ENCODE results near the gene SEMG1. TPM values are rescaled to one million over a fixed set of nuclear protein-coding genes. Genes with fewer than 3 reads are reported as not detected.

Gene SEMG1
- total and polyA plus RNA-seq, 2 experiments from 2014 or later = not detected

DNA sequence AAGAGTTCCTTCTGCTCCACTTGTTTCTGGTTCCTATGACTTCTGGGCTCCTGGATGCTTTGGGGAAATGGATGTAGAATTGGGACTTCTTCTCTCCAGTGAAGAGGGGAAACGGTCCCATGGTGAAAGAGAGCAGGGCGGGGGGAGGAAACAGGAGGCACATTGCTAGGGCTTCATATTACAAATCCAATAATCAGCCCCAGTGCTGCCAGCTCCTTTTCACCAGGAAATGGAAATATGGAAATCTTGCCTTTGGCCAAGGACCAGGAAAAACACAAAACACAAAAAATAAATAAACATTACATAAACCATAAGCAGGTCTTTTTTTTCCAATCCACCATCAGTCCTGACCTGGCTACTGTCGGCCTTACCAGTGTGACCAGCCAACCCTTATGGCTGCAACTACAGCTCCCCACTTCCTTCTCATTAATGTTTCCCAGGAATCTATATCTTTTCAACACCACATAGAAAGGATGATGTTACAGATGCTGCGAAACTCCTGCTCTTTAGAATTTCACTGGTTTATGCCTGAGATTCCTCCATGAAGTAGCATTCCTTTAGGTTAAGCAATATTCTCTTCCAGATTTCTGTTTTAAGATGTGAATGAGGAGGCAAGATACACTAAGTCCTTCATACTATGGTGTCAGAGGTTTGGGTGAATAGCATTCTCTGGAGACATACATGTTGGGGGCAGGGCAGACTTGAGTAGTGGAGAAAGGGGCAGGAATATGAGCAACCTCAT lies 30.1 kb upstream of the SEMG1 start:
- Histone ChIP-seq H3K27me3 (no peaks in the 10 kb centered on the region), H3K36me3 (replicated peaks; ENCODE audit: insufficient read depth, low read depth) (no peaks in the 10 kb centered on the region), H2AFZ (no peak overlapping the region), H3K27ac (no peak overlapping the region), H3K79me2 (no peaks in the 10 kb centered on the region), H4K20me1 (ENCODE audit: insufficient read depth, poor library complexity, severe bottlenecking) (no peaks in the 10 kb centered on the region), H3K9me2 (replicated peaks; ENCODE audit: insufficient read depth) (no peaks in the 10 kb centered on the region), H3K4me2 (no peak overlapping the region), H3K4me1 (ENCODE audit: insufficient read depth) (peaks cover 12% of the 10 kb centered on the region), H3K9me3 (ENCODE audit: low read depth) (no peaks in the 10 kb centered on the region), H3K4me3 (no peak overlapping the region)
- DNase-seq (ENCODE audit: low spot score) = no peak
- WGBS (ENCODE audit: low lambda C conversion rate, missing lambda C conversion rate) = 77% methylated on average over 4 of the region's 4 CpGs
- no peak for TF ChIP-seq EZH2phosphoT487 (IDR thresholded peaks at IDR 0.05; ENCODE audit: low read depth, severe bottlenecking, unreplicated experiment)
- TF ChIP-seq EZH2 (IDR thresholded peaks at IDR 0.05; ENCODE audit: borderline replicate concordance) = no peak
- TF ChIP-seq CTCF (IDR thresholded peaks at IDR 0.05; ENCODE audit: poor library complexity) = no peak

- no peak overlapping the region for H2AFZ ChIP-seq
- H3K27me3 ChIP-seq = no peaks in the 10 kb centered on the region
- H3K9me2 ChIP-seq (replicated peaks; ENCODE audit: insufficient read depth) = no peaks in the 10 kb centered on the region
- H3K4me1 ChIP-seq (ENCODE audit: insufficient read depth) = peaks cover 12% of the 10 kb centered on the region
- no peak overlapping the region for H3K4me3 ChIP-seq
- H4K20me1 ChIP-seq (ENCODE audit: insufficient read depth, poor library complexity, severe bottlenecking) = no peaks in the 10 kb centered on the region
- TF ChIP-seq EZH2 (IDR thresholded peaks at IDR 0.05; ENCODE audit: borderline replicate concordance) (no peak), CTCF (IDR thresholded peaks at IDR 0.05; ENCODE audit: poor library complexity) (no peak), EZH2phosphoT487 (IDR thresholded peaks at IDR 0.05; ENCODE audit: low read depth, severe bottlenecking, unreplicated experiment) (no peak)
- no peak overlapping the region for H3K4me2 ChIP-seq
- no peak for DNase-seq (ENCODE audit: low spot score)
- no peaks in the 10 kb centered on the region for H3K79me2 ChIP-seq
- no peak overlapping the region for H3K27ac ChIP-seq
- no peaks in the 10 kb centered on the region for H3K36me3 ChIP-seq (replicated peaks; ENCODE audit: insufficient read depth, low read depth)
- WGBS (ENCODE audit: low lambda C conversion rate, missing lambda C conversion rate) = 66% methylated on average over 2 of the region's 2 CpGs
- H3K9me3 ChIP-seq (ENCODE audit: low read depth) = no peaks in the 10 kb centered on the region
These were observed 27.7 kb upstream of the SEMG1 start for GRCh38 chr20:45179166-45179565.

DNA sequence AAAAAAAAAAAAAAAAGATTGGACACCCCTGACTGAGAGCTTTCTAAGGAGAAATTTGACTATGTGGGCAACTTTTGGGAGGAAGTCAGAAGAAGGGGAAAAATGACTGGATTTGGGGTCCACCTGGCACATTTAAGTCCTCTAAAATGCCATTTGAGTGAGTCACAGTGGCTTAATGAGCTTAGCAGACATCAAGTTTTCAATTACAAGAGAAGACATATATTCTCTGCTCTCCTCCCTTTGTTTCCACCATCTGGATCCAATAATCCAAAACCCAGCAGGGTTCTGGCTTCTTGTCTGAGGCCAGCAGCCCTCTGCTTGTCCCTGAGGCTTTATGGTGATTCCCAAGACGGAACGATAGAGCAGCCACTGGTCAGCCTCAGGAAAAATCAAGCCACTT lies 25.2 kb upstream of the SEMG1 start:
- H3K27ac ChIP-seq = no peak overlapping the region
- no peaks in the 10 kb centered on the region for H3K27me3 ChIP-seq
- DNase-seq (ENCODE audit: low spot score) = no peak
- H3K4me3 ChIP-seq = no peak overlapping the region
- H3K4me2 ChIP-seq = no peak overlapping the region
- no peaks in the 10 kb centered on the region for H4K20me1 ChIP-seq (ENCODE audit: insufficient read depth, poor library complexity, severe bottlenecking)
- H3K4me1 ChIP-seq (ENCODE audit: insufficient read depth) = no peaks in the 10 kb centered on the region
- 72% methylated on average over 2 of the region's 2 CpGs for WGBS (ENCODE audit: low lambda C conversion rate, missing lambda C conversion rate)
- H3K36me3 ChIP-seq (replicated peaks; ENCODE audit: insufficient read depth, low read depth) = no peaks in the 10 kb centered on the region
- no peaks in the 10 kb centered on the region for H3K9me3 ChIP-seq (ENCODE audit: low read depth)
- H2AFZ ChIP-seq = no peak overlapping the region
- no peaks in the 10 kb centered on the region for H3K79me2 ChIP-seq
- no peaks in the 10 kb centered on the region for H3K9me2 ChIP-seq (replicated peaks; ENCODE audit: insufficient read depth)
- TF ChIP-seq EZH2 (IDR thresholded peaks at IDR 0.05; ENCODE audit: borderline replicate concordance) (no peak), EZH2phosphoT487 (IDR thresholded peaks at IDR 0.05; ENCODE audit: low read depth, severe bottlenecking, unreplicated experiment) (no peak), CTCF (IDR thresholded peaks at IDR 0.05; ENCODE audit: poor library complexity) (no peak)
